Measurements from ENCODE around the gene DST.

DNA sequence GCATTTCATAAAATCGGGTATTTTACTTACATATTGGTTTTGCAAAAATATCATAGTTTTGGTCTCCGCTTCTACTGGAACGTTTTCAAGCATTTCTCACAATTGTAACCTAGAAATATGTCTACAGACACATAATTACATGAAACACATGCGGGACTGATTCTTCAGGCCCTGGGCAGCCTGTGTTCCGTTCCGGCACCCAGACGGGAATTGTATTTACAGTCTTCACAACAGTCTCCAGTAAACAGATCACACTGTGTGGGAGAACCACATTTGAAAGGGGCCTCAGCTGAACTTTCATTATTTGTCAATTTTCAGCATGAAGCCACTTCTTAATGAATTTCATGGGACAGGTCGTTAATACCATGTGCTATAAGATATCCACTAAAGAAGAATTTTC is 196.9 kb downstream of the DST start:
- TF ChIP-seq CTCF (IDR thresholded peaks at IDR 0.05) (no peak), POLR2A (IDR thresholded peaks at IDR 0.05) (no peak)

Data from tibial nerve (tissue), 3 donors.